Hepatic stellate cell (primary cell): Measurements from ENCODE around the gene ZNF254.
"Not testable (repeated sequence)": the region's sequence is repeated elsewhere in the genome, so short reads cannot be mapped to it uniquely, and the experiment has no call there.

Source experiments
- DNase-seq: peaks from one replicate; pipeline ENCODE4 v3.0.0; 2011; ENCODE audit warnings: low spot score

ZNF254 gene

DNA sequence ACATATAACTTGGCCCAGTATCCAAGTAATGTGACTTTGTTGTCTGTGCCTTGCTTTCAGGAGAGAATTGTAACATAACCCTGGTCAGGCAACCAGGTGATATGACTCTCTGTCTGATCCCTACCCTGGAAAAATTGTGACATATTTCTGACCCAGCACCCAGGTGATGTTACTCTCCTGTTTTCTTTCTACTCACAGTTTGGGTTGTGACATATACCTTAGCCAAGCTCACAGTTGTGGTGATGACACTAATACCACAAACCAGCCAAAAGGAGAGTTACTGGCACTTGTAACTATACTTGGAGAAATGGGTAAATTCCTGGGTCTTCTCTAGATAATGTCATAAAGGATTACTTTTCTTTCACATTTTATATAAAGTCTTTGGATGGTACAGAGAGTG lies 14.3 kb upstream of the ZNF254 start:
- no peak for DNase-seq

DNA sequence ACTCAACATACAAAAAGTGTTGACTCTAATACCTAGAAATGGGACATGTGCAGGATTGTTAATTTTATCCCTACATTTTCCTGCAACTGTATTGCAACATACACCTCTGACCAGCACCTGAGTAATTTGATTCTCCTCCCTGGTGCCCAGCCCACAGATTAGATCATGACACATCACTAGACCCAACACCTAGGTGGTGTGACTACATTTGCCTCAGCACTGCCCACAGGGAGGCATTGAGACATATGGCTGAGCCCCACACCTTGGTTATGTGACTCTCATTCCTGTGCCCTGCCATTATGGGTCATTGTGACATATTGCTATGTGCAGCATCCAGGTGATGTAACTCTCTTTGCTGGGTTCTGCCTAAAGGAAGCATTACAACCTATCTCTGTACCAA lies 13.2 kb upstream of the ZNF254 start:
- no peak for DNase-seq

DNA sequence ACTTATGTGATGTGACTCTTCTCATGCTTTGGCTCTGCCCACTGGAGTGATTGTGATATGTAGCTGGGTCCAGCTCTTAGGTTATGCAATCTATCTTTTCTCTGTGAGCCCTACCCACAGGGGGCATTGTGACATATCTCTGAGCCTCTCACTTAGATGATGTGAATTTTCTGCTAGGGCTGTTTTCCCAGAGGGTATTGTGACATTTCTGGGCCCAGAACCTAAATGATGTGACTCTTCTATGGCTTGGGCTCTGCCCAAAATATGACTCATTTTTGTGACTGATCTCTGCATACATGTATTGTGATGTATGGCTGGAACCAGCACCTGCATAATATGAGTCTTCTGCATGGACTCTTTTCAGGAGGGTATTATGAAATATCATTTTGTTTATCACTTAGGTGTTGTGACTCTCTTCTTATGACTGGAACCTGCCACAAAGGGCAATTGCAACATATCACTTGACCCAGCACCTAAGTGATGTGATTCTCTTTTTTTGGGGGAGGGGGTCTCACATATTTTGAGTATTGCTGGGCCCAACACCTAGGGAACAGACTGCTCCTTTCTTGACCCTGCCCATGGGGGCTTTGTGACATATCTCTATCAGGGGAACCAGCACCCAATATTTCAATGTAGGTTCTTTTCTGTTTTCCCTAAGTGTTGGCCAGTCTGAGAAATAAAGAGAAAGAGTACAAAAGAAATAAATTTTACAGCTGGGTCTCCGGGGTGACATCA lies 12.1 kb upstream of the ZNF254 start:
- DNase-seq, result no peak

DNA sequence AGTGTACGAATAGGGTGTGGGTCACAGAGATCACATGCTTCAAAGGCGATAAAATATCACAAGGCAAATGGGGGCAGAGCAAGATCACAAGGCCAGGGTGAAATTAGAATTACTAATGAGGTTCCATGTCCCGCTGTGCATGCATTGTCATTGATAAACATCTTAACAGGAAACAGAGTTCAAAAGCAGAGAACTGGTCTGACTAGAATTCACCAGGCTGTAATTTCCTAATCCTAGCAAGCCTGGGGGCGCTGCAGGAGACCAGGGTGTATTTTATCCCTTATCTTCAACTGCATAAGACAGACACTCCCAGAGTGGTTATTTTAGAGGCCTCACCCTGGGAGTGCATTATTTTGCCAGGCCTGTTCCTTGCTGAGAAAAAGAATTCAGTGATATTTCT lies 11.5 kb upstream of the ZNF254 start:
- DNase-seq, result not testable (repeated sequence)

DNA sequence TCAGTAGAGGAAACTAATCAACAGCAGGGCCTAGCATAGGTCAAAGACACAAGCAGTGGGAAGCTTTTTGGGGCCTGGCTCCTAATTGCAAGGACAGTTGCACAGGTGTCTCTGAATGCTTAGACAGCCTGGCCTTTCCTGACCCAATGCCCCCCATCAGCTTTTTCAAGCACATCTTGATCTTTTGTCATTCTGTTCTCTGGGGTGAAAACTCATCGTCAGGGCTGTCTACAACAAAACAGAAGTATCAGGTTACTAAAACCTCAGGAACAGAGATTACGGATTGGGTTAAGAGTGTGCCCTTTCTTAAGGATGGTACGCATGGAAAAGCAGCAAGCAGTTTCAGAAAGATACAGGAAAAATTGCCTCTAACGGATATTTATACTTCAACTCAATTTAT lies 8.3 kb upstream of the ZNF254 start:
- DNase-seq, result no peak

DNA sequence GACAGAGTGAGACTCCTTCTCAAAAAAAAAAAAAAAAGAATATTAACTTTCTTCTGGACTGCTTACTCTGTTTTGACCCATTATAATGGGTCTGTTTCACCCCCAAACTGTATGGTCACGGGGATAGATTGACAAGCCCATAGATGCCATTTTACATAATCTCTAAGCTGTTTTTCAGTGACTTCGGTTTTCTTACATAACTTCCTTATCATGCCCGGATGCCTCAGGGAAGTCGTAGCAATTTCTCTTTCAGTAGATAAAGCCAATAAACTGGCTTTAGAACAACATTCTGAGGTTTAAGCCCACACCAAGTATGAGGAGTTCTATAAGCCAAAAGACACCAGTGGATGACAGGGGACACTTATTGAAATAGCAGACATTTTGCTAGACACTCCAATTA lies 5.9 kb upstream of the ZNF254 start:
- no peak for DNase-seq

DNA sequence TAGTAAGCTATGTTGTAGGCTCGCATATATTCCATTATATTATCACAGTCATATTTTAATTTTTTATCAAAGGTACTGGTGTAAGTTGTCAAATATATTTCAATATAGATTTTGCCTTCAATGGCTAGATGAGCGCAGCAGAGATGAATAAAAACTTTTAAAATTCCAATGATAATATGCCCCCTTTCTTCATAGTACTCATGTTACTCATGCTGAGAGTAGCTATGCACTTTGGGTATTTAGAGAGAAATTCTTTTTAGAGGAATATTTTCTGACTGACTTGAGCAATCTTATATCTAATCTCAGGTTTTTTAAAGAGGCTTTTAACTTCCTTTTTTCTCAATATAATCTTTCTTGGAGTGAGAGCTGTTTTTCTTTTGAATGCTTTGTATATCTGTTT lies 11.4 kb downstream of the ZNF254 start:
- no peak for DNase-seq

DNA sequence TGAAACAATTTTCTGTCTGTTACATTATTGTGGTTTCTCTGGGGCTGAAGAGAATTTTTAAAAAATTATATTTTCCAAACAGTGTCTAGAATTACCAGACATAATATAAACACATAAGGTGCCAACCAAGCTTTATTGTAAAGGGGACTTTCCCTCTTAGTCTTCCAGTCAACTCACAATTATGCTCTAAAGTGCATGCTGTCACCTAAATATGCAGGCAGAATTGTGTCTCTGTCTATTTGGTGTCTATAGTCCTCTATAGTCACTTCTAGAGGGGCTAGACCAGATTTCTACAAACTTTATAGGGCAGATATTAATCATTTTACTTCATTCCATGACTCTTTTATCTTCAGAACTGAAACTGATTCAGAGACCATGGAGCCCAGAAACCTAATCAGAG lies 12.8 kb downstream of the ZNF254 start:
- DNase-seq, result no peak

DNA sequence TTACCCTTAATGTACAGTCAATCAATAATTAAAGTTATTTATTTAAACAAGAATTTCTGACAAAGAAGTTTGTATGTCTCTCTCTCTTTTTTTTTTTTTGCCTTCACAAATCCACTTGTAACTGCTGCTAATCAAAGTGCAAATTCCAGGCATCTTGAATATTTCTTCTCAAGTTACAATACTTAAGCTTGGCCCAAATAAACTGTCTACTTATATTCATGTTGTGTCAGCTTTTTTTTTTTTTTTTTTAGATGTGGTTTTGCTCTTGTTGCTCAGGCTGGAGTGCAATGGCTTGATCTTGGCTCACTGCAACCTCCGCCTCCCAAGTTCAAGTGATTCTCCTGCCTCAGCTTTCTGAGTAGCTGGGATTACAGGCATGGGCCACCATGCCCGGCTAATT lies 13.6 kb downstream of the ZNF254 start:
- DNase-seq, result not testable (repeated sequence)

DNA sequence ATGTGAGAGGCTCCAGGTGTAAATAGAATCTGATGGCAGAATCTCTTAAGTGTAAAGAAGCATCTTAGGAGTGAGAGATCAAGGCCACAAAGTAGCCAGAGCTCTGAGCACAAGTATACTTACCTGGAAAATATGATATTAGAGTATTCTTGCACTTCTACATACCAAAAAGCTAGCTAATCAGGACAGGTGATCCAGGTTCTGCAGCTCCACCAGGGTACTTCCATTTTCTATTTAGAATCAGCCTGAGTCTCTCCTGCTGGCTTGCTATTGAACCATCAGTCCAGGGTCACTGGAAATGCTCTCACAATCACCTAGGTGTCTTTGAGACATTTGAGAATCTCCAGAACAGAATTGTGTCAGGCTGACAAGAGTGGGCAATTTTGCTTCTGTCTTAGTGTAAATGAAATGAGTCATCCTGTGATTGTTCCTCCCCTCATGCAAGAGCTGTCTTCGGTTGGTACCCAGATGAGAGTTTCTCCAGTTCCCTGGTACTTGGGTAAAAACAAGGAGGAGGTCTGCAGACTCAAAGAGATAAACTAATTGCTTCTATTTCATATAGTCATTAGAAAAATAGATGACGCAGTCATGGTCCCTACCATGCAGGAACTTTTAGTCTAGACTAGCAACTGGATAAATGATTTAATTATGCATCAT lies 14.6 kb downstream of the ZNF254 start:
- no peak for DNase-seq

DNA sequence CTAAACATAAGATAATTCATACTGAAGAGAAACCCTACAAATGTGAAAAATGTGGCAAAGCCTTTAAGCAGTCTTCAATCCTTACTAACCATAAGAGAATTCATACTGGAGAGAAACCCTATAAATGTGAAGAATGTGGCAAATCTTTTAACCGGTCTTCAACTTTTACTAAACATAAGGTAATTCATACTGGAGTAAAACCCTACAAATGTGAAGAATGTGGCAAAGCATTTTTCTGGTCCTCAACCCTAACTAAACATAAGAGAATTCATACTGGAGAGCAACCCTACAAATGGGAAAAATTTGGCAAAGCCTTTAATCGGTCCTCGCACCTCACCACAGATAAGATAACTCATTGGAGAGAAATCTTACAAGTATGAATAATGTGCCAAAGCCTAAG lies 40.6 kb downstream of the ZNF254 start:
- no peak for DNase-seq

DNA sequence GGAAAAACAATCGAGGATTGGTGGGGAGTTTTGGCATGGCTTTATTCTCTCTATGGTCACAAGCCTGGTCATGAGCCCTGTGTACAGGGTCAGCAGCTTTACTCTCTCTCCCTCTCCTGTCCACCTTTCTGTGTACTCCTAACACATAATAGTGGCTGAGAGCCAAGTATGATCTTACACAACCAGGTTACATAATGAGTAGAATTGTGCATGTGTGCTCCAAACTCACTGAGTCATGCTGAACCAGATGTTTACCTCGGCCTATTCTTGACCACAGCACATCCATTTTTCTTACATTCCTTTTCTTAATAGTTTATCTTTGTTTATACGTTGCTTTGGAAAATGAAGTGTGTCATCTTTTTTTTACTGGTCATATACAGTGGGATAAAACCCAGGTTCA lies 53.1 kb downstream of the ZNF254 start:
- no peak for DNase-seq

DNA sequence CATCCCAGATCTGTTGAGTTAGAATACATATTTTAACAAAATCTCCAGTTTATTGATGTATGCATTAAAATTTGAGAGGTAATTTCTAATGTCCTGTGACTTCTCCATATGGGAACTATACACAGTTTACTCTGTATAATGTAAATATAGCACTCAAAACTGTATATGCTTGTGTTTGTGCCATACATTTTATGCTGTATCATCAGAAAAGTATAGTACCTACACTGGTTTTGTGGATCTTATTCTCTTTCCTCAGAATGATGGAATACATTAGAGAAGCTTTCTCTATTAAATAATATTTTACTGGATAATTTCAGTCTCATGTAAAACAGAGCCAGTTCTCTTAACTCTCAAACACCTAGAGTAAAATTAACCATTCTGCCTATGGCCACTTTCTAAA lies 53.6 kb downstream of the ZNF254 start:
- DNase-seq, result no peak

DNA sequence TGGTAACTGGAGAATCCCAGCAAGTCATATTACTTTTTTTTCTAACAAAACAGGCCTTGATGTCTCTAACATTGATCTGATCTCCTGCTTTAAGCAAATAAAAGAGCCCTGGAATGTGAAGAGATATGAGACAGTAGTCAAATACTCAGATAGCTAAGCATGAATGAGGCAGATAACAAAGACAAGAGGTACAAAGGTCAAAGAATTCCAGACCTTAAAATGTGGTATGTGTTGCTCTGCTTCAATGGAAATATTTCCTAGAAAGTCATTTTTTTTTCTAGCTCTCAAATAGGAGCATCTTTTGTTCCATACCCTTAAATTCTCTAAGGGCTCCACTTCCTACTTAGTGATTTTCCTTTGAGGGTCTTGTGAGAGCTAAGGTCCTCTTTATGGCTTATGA lies 54.6 kb downstream of the ZNF254 start:
- no peak for DNase-seq

DNA sequence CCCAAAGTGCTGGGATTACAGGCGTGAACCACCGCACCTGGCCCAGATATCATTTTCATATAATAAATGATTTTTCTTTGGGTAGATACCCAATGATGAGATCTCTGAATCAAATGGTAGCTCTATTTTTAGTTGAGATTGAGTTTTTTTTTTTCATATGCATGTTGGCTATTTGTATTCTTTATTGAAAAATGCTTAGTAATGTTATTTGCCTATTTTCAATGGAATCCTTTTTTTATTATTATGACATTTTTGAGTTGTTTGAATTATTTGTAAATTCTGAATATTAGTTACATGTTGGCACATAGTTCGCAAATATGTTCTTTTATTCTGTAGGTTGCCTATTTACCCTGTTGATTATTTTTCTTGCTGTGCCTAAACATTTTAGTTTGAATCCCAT lies 55.8 kb downstream of the ZNF254 start:
- no peak for DNase-seq

DNA sequence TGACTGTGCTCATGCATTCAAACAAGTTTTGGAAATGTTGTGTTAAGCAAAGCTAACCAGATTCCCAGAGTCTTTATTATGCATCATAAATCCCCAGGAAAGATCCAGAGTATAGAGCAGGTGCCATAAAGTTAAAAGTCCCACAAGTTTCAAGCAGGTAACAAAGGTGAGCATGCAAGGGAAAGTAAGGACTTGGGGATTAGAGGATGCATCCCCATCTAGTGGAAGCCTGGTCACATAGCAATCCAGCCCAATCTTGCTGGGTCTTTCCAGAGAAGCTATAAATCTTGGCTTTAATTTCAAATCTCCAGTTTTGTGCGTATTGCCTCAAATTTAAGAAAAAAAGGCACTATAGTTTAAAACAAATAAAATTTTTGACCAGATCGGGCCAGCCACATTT lies 72.7 kb downstream of the ZNF254 start:
- DNase-seq, result no peak

DNA sequence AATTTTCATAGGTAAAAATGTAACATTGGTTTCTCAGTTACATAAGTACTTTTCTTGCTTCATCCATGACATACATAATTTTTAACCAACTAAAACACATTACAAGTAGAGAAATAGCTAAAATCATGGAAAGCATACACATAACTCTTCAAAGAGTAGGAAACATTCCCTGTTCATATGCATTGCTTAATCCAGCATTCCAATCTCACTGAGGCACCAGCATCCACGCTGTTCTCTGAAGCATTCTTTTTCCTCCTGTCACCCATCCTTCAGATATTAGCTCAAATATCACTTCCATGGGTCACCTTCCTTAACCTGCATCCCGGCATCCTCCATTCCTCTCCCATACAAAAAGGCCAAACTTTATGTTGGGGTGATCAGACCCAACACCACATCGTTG lies 79.1 kb downstream of the ZNF254 start:
- DNase-seq, result no peak

DNA sequence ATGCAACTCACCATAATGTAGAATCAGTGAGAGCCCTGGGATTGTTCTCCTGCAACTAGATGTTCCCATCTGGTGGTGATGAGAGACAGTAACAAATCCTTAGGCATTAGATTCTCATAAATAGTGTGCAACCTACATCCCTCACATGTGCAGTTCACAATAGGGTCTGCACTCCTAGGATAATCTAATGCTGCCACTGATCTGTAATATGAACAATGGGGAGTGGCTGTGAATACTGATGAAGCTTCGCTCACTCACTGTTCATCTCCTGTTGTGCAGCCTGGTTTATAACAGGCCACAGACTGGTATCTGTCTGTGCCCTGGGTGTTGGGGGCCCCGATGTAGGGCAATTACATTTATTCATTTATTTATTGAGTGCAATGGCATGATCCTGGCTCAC lies 86.9 kb downstream of the ZNF254 start:
- DNase-seq, result no peak

DNA sequence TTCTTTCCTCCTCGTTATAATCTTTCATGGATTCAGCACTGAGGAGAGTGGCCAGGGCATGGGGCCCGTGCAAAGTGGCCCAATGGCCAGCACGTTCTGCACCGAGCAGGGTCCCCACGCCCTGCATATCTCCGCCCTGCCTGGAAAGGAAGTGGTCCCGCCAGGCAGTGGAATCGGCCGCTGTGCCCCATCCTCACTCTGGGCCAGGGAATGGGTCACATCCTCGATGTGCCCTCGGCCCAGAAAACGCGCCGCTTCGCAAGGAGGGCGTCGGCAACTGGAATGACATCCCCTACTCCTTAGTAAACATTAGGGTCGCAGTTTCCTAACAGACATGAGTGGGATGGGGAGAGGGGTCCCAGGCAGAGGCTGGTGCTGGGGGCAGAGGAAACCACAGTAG lies 90.7 kb downstream of the ZNF254 start:
- DNase-seq, result no peak

DNA sequence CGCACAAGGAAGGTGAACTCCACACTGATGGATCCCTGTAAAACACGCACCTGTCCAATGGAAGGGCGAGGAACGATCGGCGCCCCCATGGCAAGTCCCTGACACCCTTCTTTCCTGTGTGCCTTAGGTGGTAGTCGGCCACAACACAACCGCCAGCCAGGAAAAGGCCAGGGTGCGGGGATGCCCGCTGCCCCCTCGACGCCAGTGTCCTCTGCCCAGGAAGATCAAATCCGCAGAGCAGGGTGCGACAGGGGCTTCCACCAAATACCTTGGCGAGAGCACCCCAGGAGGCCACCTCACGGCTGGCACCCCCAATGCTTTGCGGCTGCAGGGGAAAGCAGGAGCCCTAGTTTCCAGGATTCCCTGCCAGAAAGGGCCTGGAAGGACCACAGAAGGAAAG lies 91.2 kb downstream of the ZNF254 start:
- DNase-seq, result no peak
